Endodermal cell (in vitro differentiated cells): Measurements from ENCODE around the gene EXD3. TPM values are rescaled to one million over a fixed set of nuclear protein-coding genes. Genes with fewer than 3 reads are reported as not detected.

Experiments used
- DNase-seq: peaks from one replicate; pipeline ENCODE4 v3.0.0-alpha.2; 2017
- H3K27ac ChIP-seq: 2 replicates; pipeline ENCODE4 v1.5.1; 2013; ENCODE audit warnings: mild to moderate bottlenecking, low read depth, low read length, moderate library complexity
- H3K27me3 ChIP-seq: 2 replicates; pipeline ENCODE4 v1.6.1; 2013; ENCODE audit warnings: mild to moderate bottlenecking, low read length, moderate library complexity; ENCODE audit not compliant: insufficient read depth, control insufficient read depth, poor library complexity, severe bottlenecking
- H3K36me3 ChIP-seq: 2 replicates; pipeline ENCODE4 v1.7.0; 2013; ENCODE audit warnings: mild to moderate bottlenecking, low read length, moderate library complexity; ENCODE audit not compliant: control insufficient read depth, insufficient read depth
- H3K4me1 ChIP-seq: one replicate; pipeline ENCODE4 v1.7.0; 2013; ENCODE audit warnings: low read length; ENCODE audit not compliant: control insufficient read depth, insufficient read depth
- H3K4me3 ChIP-seq: 2 replicates; pipeline ENCODE4 v1.5.1; 2013; ENCODE audit warnings: mild to moderate bottlenecking, low read length, moderate library complexity
- H3K9ac ChIP-seq: 2 replicates; pipeline ENCODE4 v1.6.1; 2013; ENCODE audit warnings: mild to moderate bottlenecking, low read length, moderate library complexity; ENCODE audit not compliant: poor library complexity, severe bottlenecking; ENCODE audit errors: extremely low read depth
- H3K9me3 ChIP-seq: 2 replicates; pipeline ENCODE4 v1.6.1; 2013; ENCODE audit warnings: mild to moderate bottlenecking, low read length, moderate library complexity; ENCODE audit not compliant: control insufficient read depth
- H3K27ac Mint-ChIP-seq: 2 replicates; pipeline ENCODE4 v1.8.0; 2020; ENCODE audit warnings: mixed read lengths
- H3K27me3 Mint-ChIP-seq: 2 replicates; pipeline ENCODE4 v1.8.0; 2021; ENCODE audit warnings: mild to moderate bottlenecking, mixed read lengths; ENCODE audit not compliant: insufficient read depth
- H3K36me3 Mint-ChIP-seq: 2 replicates; pipeline ENCODE4 v1.8.0; 2020; ENCODE audit warnings: low read depth, mixed read lengths
- H3K4me1 Mint-ChIP-seq: 2 replicates; pipeline ENCODE4 v1.8.0; 2020; ENCODE audit warnings: mixed read lengths
- H3K4me3 Mint-ChIP-seq: 2 replicates; pipeline ENCODE4 v1.8.0; 2020; ENCODE audit warnings: mild to moderate bottlenecking, moderate library complexity, mixed read lengths
- H3K9me3 Mint-ChIP-seq: 2 replicates; pipeline ENCODE4 v1.8.0; 2020; ENCODE audit warnings: mild to moderate bottlenecking, mixed read lengths
- WGBS, 2 experiments: methylation state at CpG; one replicate each; pipeline versions ENCODE4 v1.1.5 to v1.1.7; 2013; ENCODE audit warnings: missing lambda C conversion rate in 2 of 2, mixed read lengths in 1 of 2; ENCODE audit not compliant: insufficient coverage in 1 of 2, insufficient read length in 1 of 2; 5-methylcytosine and 5-hydroxymethylcytosine counted together
- total RNA-seq, 2 donors: library from RNA; stranded (reverse); fragmentation: NEBNext Ultra II Directional in 1 of 2; extraction: Animal tissue kit (Norgen Biotek cat#: 25700) in 1 of 2; gene quantifications; 2 replicates in 1 of 2; 3 replicates in 1 of 2; pipeline ENCODE4 v1.2.1, GENCODE V29; 2021
- TF ChIP-seq, protein P1 (sequence below): fragments of 200-600 bp; sonication (generic); conservative IDR thresholded peaks from 2 replicates; pipeline ENCODE4 v1.5.0; 2021; ENCODE audit warnings: antibody characterized with exemption, mild to moderate bottlenecking

Gene EXD3
- total RNA-seq, 2 donors from 2014 or later = 15.5 to 31.0 TPM

DNA sequence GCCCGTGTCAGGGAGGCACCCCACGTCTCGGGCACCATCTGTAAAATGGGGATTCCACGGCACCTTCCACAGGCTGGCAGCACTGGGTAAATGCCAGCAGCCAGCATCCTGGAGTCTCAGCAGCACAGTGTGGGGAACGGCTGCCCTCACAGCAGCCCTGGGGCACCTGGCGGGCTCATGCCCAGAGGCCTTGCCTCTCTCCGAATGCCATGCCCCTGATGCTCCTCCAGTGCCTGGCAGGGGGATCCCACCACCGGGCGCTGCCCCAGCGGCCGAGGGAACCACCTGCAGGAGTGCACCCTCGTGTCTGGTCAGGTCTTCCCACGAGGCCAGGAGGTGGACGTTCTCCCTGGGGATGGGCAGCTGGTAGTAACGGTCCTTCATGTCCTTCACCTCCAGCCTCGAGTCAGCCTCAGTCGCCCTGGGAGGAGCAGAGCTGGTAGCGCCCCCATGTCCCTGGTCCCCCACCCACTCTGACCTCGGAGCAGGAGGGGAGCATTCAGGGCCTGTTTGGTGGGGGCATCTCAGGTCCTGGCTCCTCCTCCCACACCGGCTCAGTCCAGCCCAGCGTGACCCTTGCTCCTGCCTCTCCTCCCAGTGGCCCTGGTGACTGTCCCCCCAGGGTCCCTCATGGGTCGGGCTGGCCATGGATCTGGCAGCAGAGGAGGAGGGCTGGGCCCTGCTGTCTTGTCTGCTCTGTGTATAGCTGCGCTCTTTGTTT is 71.0 kb downstream of the EXD3 start:
- no peak overlapping the region for H3K27ac ChIP-seq
- WGBS, 2 experiments = 87 to 90% methylated on average over 14 to 23 of the region's 23 CpGs
- Mint-ChIP-seq H3K27me3 (peaks cover 7% of the 10 kb centered on the region), H3K4me1 (no peaks in the 10 kb centered on the region), H3K27ac (no peak overlapping the region), H3K4me3 (no peak overlapping the region), H3K36me3 (no peaks in the 10 kb centered on the region), H3K9me3 (peaks cover 24% of the 10 kb centered on the region)
- no peak overlapping the region for H3K9ac ChIP-seq
- DNase-seq = peak; percentile 30
- no peaks in the 10 kb centered on the region for H3K4me1 ChIP-seq
- H3K9me3 ChIP-seq = peaks cover 17% of the 10 kb centered on the region
- TF ChIP-seq, protein P1, sequence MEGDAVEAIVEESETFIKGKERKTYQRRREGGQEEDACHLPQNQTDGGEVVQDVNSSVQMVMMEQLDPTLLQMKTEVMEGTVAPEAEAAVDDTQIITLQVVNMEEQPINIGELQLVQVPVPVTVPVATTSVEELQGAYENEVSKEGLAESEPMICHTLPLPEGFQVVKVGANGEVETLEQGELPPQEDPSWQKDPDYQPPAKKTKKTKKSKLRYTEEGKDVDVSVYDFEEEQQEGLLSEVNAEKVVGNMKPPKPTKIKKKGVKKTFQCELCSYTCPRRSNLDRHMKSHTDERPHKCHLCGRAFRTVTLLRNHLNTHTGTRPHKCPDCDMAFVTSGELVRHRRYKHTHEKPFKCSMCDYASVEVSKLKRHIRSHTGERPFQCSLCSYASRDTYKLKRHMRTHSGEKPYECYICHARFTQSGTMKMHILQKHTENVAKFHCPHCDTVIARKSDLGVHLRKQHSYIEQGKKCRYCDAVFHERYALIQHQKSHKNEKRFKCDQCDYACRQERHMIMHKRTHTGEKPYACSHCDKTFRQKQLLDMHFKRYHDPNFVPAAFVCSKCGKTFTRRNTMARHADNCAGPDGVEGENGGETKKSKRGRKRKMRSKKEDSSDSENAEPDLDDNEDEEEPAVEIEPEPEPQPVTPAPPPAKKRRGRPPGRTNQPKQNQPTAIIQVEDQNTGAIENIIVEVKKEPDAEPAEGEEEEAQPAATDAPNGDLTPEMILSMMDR = no peak
- no peaks in the 10 kb centered on the region for H3K27me3 ChIP-seq
- H3K4me3 ChIP-seq = no peak overlapping the region
- no peaks in the 10 kb centered on the region for H3K36me3 ChIP-seq

DNA sequence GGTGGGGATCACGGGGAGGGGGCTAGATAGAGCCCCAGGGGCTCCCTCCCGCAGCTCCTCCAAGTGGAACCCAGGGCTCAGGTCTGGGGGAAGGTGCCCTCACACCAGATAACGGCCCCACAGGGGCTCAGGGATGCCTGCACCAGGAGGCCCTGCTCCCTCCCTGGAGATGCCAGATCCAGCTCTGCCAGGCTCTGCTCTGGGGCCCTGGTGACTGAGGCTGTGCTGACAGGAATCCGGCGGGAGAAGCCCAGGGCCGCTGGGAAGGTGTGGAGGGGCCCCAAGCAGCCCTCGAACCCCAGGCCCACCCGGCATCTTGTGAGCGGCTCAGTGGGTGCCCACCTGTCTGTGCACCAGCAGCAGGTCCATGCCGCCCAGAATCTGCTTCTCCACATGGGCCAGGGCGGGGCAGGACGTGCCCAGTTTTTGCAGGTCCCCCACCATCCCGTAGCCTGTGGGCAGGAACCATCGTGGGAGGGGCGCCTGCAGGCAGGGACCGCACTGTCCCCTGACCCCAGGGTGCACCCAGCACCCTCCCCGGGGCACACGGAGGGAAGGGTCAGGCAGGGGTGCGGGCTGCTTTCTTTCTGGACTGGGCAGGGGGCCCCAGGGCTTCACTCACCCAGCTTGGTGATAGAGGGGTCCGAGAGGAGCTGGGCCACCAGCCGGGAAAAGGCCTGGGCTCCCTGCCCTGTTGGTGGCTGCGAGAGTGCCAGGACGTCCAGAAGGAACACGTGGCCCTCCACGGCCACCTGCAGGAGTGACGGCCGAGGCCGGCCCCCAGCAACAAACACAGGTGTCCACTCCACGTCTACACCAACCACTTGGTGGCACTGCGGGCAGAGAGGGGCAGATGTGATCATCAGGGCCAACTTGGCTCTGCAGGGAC is 72.0 kb downstream of the EXD3 start:
- Histone ChIP-seq H3K9ac (no peak overlapping the region), H3K9me3 (peaks cover 20% of the 10 kb centered on the region), H3K27me3 (no peaks in the 10 kb centered on the region), H3K36me3 (no peaks in the 10 kb centered on the region), H3K4me3 (no peak overlapping the region), H3K27ac (no peak overlapping the region), H3K4me1 (no peaks in the 10 kb centered on the region)
- TF ChIP-seq, protein P1 = no peak
- Mint-ChIP-seq H3K9me3 (peaks cover 23% of the 10 kb centered on the region), H3K4me3 (no peak overlapping the region), H3K36me3 (peaks cover 3% of the 10 kb centered on the region), H3K27ac (no peak overlapping the region), H3K4me1 (no peaks in the 10 kb centered on the region), H3K27me3 (peaks cover 5% of the 10 kb centered on the region)
- WGBS, 2 experiments = 86 to 87% methylated on average over 16 to 30 of the region's 30 CpGs
- no peak for DNase-seq

DNA sequence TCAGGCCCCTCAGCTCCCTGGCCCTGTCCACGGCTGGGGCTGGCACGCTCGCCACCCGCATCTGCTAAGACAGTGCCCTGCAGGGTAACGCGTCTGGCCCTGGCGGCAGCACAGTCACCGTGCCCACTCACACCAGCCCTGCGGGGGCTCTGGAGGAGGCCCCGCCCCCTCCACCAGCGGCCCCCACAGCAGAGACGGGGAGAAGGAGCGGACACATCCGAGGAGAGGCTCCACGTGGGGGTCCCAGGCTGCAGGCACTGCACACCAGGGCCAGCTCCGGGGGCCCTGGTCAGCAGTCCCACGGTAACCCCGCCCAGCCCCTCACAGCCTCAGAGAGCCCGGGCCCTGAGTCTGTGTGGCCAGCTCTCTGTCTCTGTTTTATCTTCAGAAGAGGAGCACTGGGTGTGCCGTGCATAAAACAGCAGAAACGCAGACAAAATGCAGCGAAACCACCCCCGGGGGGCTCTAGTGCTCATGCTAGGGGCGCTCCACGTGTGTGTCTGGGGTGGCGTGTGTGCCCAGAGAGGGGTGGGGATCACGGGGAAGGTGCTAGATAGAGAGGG is 73.4 kb downstream of the EXD3 start:
- no peak overlapping the region for H3K27ac ChIP-seq
- H3K27me3 ChIP-seq = no peaks in the 10 kb centered on the region
- Mint-ChIP-seq H3K9me3 (peaks cover 36% of the 10 kb centered on the region), H3K36me3 (peaks cover 3% of the 10 kb centered on the region), H3K4me3 (no peak overlapping the region), H3K27ac (no peak overlapping the region), H3K4me1 (no peaks in the 10 kb centered on the region), H3K27me3 (peaks cover 7% of the 10 kb centered on the region)
- 90 to 91% methylated on average over 15 to 27 of the region's 27 CpGs for WGBS, 2 experiments
- no peaks in the 10 kb centered on the region for H3K4me1 ChIP-seq
- peaks cover 16% of the 10 kb centered on the region for H3K9me3 ChIP-seq
- H3K36me3 ChIP-seq = no peaks in the 10 kb centered on the region
- TF ChIP-seq, protein P1 = no peak
- no peak for DNase-seq
- H3K9ac ChIP-seq = no peak overlapping the region
- H3K4me3 ChIP-seq = no peak overlapping the region
